ENCODE results near the gene FRMPD4.
A peak's percentile ranks its signal among the peaks of the same experiment; 100 is the strongest.
"Not testable (repeated sequence)": the region's sequence is repeated elsewhere in the genome, so short reads cannot be mapped to it uniquely, and the experiment has no call there.

FRMPD4 gene

GRCh38 chrX:12526306-12526705 lies 388.0 kb downstream of the FRMPD4 start:
- in situ Hi-C loops (cut with MboI; ENCODE audit: low sequenced_read_pairs) = no loop called here

DNA sequence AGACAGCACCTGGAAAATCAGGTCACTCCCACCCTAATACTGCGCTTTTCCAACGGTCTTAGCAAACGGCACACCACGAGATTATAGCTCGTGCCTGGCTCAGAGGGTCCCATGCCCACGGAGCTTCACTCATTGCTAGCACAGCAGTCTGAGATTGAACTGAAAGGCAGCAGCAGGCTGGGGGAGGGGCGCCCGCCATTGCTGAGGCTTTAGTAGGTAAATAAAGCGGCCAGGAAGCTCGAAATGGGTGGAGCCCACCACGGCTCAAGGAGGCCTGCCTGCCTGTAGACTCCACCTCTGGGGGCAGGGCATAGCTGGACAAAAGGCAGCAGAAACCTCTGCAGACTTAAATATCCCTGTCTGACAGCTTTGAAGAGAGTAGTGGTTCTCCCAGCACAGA lies 399.8 kb downstream of the FRMPD4 start:
- peak in 1 of 2 experiments; percentile 29 for DNase-seq (ENCODE audit: low spot score in 2 of 2)
- H3K27me3 ChIP-seq (ENCODE audit: low read depth); H3K4me1 ChIP-seq; H3K9me3 ChIP-seq; H3K4me3 ChIP-seq; H3K36me3 ChIP-seq (replicated peaks); in situ Hi-C loops (cut with MboI; ENCODE audit: low sequenced_read_pairs): not testable (repeated sequence)

More at GRCh38 chrX:12526306-12526705, 388.0 kb downstream of the FRMPD4 start:
- no peaks in the 10 kb centered on the region for H3K9me3 ChIP-seq
- H3K4me3 ChIP-seq = no peak overlapping the region
- H3K36me3 ChIP-seq (replicated peaks) = no peaks in the 10 kb centered on the region
- no peaks in the 10 kb centered on the region for H3K27me3 ChIP-seq (ENCODE audit: low read depth)
- H3K4me1 ChIP-seq = peaks cover 13% of the 10 kb centered on the region
- peak; percentile 70 to 93 for DNase-seq (ENCODE audit: low spot score in 2 of 2)

GRCh38 chrX:12542251-12542650 lies 404.0 kb downstream of the FRMPD4 start:
- H3K4me3 ChIP-seq; H3K27me3 ChIP-seq (ENCODE audit: low read depth); H3K36me3 ChIP-seq (replicated peaks); H3K9me3 ChIP-seq; in situ Hi-C loops (cut with MboI; ENCODE audit: low sequenced_read_pairs); H3K4me1 ChIP-seq; DNase-seq (ENCODE audit: low spot score in 2 of 2): not testable (repeated sequence)

DNA sequence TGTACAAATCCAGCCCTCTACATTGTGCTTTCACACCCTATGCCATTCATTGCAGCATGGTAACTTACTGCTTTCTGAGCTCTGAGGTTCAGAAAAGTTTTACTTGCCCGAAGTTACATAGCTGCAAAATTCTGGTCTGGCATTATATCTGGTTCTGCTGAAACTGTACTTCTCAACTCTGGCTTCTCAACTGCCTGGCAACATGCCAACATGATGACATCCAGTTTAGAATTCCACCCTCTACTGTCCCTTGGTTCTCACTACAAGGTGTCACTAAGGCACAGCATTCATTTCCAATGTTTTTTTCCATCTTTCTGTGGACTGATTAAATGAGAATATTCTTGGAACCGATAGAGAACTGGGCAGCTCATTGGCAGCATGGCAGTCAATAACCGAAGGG lies 410.1 kb downstream of the FRMPD4 start:
- DNase-seq (ENCODE audit: low spot score in 2 of 2) = no peak
- Histone ChIP-seq H3K9me3 (no peaks in the 10 kb centered on the region), H3K36me3 (replicated peaks) (no peaks in the 10 kb centered on the region)

GRCh38 chrX:12548746-12549145 lies 410.5 kb downstream of the FRMPD4 start:
- H3K9me3 ChIP-seq = no peaks in the 10 kb centered on the region
- peak; percentile 19 to 76 for DNase-seq (ENCODE audit: low spot score in 2 of 2)
- no peaks in the 10 kb centered on the region for H3K36me3 ChIP-seq (replicated peaks)
- H3K4me1 ChIP-seq = peaks cover 1% of the 10 kb centered on the region
- no peaks in the 10 kb centered on the region for H3K27me3 ChIP-seq (ENCODE audit: low read depth)
- in situ Hi-C loops (cut with MboI; ENCODE audit: low sequenced_read_pairs) = no loop called here
- no peak overlapping the region for H3K4me3 ChIP-seq

More for the DNA sequence above, 410.1 kb downstream of the FRMPD4 start:
- H3K4me1 ChIP-seq = no peaks in the 10 kb centered on the region
- H3K27me3 ChIP-seq (ENCODE audit: low read depth) = no peaks in the 10 kb centered on the region
- no peak overlapping the region for H3K4me3 ChIP-seq
- in situ Hi-C loops (cut with MboI; ENCODE audit: low sequenced_read_pairs) = no loop called here

GRCh38 chrX:12554206-12554605 lies 415.9 kb downstream of the FRMPD4 start:
- Histone ChIP-seq H3K27me3 (ENCODE audit: low read depth) (no peaks in the 10 kb centered on the region), H3K4me3 (no peak overlapping the region), H3K9me3 (no peaks in the 10 kb centered on the region), H3K4me1 (peaks cover 23% of the 10 kb centered on the region), H3K36me3 (replicated peaks) (no peaks in the 10 kb centered on the region)
- DNase-seq (ENCODE audit: low spot score in 2 of 2) = peak; percentile 56 to 89
- in situ Hi-C loops (cut with MboI; ENCODE audit: low sequenced_read_pairs) = no loop called here

GRCh38 chrX:12563121-12563520 lies 424.8 kb downstream of the FRMPD4 start:
- DNase-seq (ENCODE audit: low spot score in 2 of 2) = no peak
- H3K36me3 ChIP-seq (replicated peaks) = no peaks in the 10 kb centered on the region
- in situ Hi-C loops (cut with MboI; ENCODE audit: low sequenced_read_pairs) = no loop called here

GRCh38 chrX:12564221-12564620 lies 425.9 kb downstream of the FRMPD4 start:
- no peak for DNase-seq (ENCODE audit: low spot score in 2 of 2)
- Histone ChIP-seq H3K27me3 (ENCODE audit: low read depth) (no peaks in the 10 kb centered on the region), H3K36me3 (replicated peaks) (no peaks in the 10 kb centered on the region), H3K9me3 (no peaks in the 10 kb centered on the region), H3K4me3 (no peak overlapping the region), H3K4me1 (no peaks in the 10 kb centered on the region; the same call in 1 of the 2 replicates)
- in situ Hi-C loops (cut with MboI; ENCODE audit: low sequenced_read_pairs) = no loop called here

More at GRCh38 chrX:12563121-12563520, 424.8 kb downstream of the FRMPD4 start:
- no peaks in the 10 kb centered on the region; the same call in 1 of the 2 replicates for H3K4me1 ChIP-seq
- H3K27me3 ChIP-seq (ENCODE audit: low read depth) = no peaks in the 10 kb centered on the region
- no peaks in the 10 kb centered on the region for H3K9me3 ChIP-seq
- no peak overlapping the region for H3K4me3 ChIP-seq

DNA sequence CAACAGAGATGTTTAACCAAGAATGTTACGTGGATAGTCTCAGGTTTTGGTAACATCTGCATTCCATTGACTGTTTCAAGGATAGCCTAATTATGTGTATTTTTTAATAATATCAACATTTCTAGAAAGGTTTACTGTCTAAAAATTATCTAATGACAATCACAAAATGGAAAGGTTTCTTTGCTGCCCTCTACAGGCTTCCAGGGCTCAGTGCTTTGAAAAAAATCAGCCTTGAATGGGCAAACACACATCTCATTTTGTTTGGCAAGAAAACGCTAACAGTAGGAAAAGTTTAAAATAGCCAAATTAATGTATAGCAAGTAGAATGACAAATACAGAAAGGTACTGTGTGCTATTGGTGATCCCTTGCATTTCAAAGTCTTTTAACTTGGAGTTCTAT lies 429.6 kb downstream of the FRMPD4 start:
- Histone ChIP-seq H3K9me3 (no peaks in the 10 kb centered on the region), H3K27me3 (ENCODE audit: low read depth) (no peaks in the 10 kb centered on the region), H3K4me1 (peaks cover 14% of the 10 kb centered on the region), H3K36me3 (replicated peaks) (no peaks in the 10 kb centered on the region), H3K4me3 (no peak overlapping the region)
- DNase-seq (ENCODE audit: low spot score in 2 of 2) = peak in 1 of 2 experiments; percentile 48
- in situ Hi-C loops (cut with MboI; ENCODE audit: low sequenced_read_pairs) = no loop called here

DNA sequence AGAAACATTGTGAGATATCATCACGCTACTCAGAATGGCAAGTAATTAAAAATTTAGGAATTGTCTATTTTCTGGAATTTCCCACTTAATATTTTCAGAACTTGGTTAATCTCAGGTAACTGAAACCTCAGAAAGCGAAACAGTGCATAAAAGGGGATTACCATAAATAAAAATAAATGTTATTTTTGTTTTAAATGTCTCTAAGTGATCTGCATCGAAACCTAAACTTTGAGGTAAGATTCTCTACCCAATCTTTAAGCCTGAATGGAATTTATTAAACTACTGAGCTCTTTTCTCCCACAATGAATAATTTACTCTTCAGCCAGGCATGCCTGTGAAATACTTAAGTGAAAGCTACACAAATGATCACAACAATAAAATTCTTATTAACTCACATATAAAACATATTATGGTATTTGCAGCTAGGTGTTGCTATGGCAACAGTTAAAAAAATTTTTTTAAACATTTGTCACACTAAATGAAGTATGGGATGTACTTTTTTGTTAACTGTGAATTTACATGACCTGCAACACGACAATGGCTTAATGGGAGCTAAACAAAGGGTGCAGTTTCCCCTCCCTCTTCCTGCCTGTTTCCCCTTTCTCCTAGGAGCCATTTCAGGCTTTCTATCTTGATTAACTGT lies 432.7 kb downstream of the FRMPD4 start:
- Histone ChIP-seq H3K27me3 (ENCODE audit: low read depth) (no peaks in the 10 kb centered on the region), H3K36me3 (replicated peaks) (no peaks in the 10 kb centered on the region), H3K4me1 (peaks cover 14% of the 10 kb centered on the region), H3K9me3 (no peaks in the 10 kb centered on the region), H3K4me3 (no peak overlapping the region)
- peak; percentile 42 to 70 for DNase-seq (ENCODE audit: low spot score in 2 of 2)
- in situ Hi-C loops (cut with MboI; ENCODE audit: low sequenced_read_pairs) = no loop called here

DNA sequence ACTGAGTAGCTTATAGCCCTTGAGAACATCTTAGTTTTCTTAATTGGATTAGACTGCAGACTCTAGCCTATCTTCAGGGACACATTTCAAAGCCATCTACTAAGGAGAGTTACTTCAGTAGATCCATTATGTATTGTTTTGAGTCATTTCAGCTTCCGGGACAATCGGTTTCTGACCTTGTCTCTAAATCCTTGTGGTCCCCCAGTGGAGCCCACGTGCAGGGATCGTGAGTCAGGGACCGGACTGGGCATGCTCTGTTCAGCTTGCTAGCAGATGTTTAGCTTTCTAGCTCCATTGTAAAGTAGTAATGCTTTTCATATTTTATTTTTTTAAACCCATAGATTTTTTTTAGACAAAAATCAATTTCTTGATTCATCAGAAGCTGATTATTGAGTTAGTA lies 441.0 kb downstream of the FRMPD4 start:
- no peaks in the 10 kb centered on the region for H3K36me3 ChIP-seq (replicated peaks)

DNA sequence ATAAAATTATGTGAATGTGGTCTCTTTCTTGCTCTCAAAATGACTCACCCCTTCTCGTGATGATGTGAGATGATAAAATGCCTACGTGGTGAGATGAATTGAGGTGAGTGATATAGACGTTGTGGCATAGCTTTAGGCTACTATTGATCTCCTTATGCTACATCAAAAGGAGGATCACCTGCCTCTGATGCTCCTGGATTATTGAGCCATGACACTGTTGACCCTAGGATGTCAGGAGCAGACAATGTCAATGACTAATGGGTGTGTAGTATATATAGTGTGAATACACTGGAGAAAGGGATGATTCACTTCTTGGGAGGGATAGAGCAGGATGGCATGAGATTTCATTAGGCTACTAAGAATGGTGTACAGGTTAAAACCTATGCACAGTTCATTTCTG lies 442.3 kb downstream of the FRMPD4 start:
- Histone ChIP-seq H3K9me3 (no peaks in the 10 kb centered on the region), H3K4me3 (no peak overlapping the region), H3K36me3 (replicated peaks) (no peaks in the 10 kb centered on the region), H3K27me3 (ENCODE audit: low read depth) (no peaks in the 10 kb centered on the region), H3K4me1 (no peaks in the 10 kb centered on the region)
- in situ Hi-C loops (cut with MboI; ENCODE audit: low sequenced_read_pairs) = no loop called here
- DNase-seq (ENCODE audit: low spot score in 2 of 2) = no peak

More for the DNA sequence above, 441.0 kb downstream of the FRMPD4 start:
- Histone ChIP-seq H3K4me1 (no peaks in the 10 kb centered on the region), H3K27me3 (ENCODE audit: low read depth) (no peaks in the 10 kb centered on the region), H3K9me3 (no peaks in the 10 kb centered on the region), H3K4me3 (no peak overlapping the region)
- DNase-seq (ENCODE audit: low spot score in 2 of 2) = no peak
- in situ Hi-C loops (cut with MboI; ENCODE audit: low sequenced_read_pairs) = no loop called here

DNA sequence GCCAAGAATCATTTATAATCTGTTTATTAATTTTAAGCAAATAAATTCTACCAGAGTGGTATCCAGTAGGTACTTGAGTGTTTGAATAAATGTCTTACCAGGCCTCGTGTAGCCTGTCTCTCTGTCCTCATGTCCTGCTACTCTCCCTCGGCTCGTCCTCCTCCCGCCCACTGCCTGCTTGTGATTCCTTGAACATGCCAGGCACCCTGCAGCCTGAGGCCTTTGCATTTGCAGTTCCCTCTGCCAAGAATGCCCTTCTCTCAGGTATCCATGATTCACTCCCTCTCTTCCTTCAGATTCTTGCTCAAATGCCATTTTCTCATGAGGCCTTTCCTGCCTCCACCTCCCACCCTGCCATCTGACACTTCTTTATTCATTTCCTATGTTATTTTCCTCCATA lies 443.3 kb downstream of the FRMPD4 start:
- no peak for DNase-seq (ENCODE audit: low spot score in 2 of 2)

GRCh38 chrX:12582649-12583048 lies 444.4 kb downstream of the FRMPD4 start:
- H3K36me3 ChIP-seq (replicated peaks) = no peaks in the 10 kb centered on the region
- no peak overlapping the region for H3K4me3 ChIP-seq
- DNase-seq (ENCODE audit: low spot score in 2 of 2) = no peak
- no peaks in the 10 kb centered on the region for H3K4me1 ChIP-seq
- H3K27me3 ChIP-seq (ENCODE audit: low read depth) = no peaks in the 10 kb centered on the region
- in situ Hi-C loops (cut with MboI; ENCODE audit: low sequenced_read_pairs) = no loop called here
- no peaks in the 10 kb centered on the region for H3K9me3 ChIP-seq

More for the DNA sequence above, 443.3 kb downstream of the FRMPD4 start:
- H3K36me3 ChIP-seq (replicated peaks) = no peaks in the 10 kb centered on the region
- H3K9me3 ChIP-seq = no peaks in the 10 kb centered on the region
- no peaks in the 10 kb centered on the region for H3K27me3 ChIP-seq (ENCODE audit: low read depth)
- in situ Hi-C loops (cut with MboI; ENCODE audit: low sequenced_read_pairs) = no loop called here
- H3K4me3 ChIP-seq = no peak overlapping the region
- no peaks in the 10 kb centered on the region for H3K4me1 ChIP-seq

DNA sequence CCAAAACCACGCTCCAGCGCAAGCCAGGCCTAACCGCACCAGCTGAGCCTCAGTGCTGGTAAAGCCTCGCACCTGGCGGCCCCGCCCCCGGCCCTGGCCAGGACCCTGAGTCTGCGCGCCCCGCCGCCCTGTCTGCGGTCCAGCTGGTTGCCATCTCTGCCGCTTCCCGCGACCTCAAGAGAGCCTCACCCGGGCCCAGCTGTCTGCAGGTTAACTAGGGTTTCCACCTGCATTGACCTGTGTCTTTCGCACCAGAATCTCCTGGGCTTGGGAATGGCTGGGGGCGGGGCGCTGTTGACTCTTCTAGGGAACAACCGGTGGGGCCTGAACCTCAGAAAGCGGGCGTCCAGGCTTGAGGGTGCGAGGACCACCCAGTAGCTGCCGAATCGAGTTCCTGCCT lies 445.3 kb downstream of the FRMPD4 start:
- Histone ChIP-seq H3K9me3 (no peaks in the 10 kb centered on the region), H3K27me3 (ENCODE audit: low read depth) (no peaks in the 10 kb centered on the region), H3K4me1 (no peaks in the 10 kb centered on the region), H3K4me3 (no peak overlapping the region), H3K36me3 (replicated peaks) (no peaks in the 10 kb centered on the region)
- DNase-seq (ENCODE audit: low spot score in 2 of 2) = no peak
- in situ Hi-C loops (cut with MboI; ENCODE audit: low sequenced_read_pairs) = no loop called here

All from HAP-1 (cell line).